Liver (tissue), 3 donors: ENCODE data around the gene TSPEAR.

Source experiments
- ATF3 ChIP-seq: IDR thresholded peaks from 2 replicates; pipeline ENCODE4 v1.6.1; 2016; ENCODE audit warnings: antibody characterized with exemption
- CTCF ChIP-seq: fragments of 150-350 bp; IDR thresholded peaks from 2 replicates; pipeline ENCODE4 v1.5.1; 2017; ENCODE audit warnings: improper control_type of control experiment, low read depth, low read length; ENCODE audit not compliant: missing input control
- MAX ChIP-seq: IDR thresholded peaks from 2 replicates; pipeline ENCODE4 v1.6.1; 2016; ENCODE audit warnings: antibody characterized with exemption
- RAD21 ChIP-seq, 2 donors: IDR thresholded peaks; 2 replicates each; pipeline ENCODE4 v1.6.1; 2016; ENCODE audit warnings: antibody characterized with exemption in 2 of 2, mild to moderate bottlenecking in 2 of 2
- REST ChIP-seq: IDR thresholded peaks from 2 replicates; pipeline ENCODE4 v1.6.1; 2016; ENCODE audit warnings: antibody characterized with exemption, mild to moderate bottlenecking
- RXRA ChIP-seq, 2 donors: IDR thresholded peaks; 2 replicates each; pipeline ENCODE4 v1.6.1; 2017 to 2018; ENCODE audit warnings: antibody characterized with exemption in 2 of 2, mild to moderate bottlenecking in 1 of 2
- YY1 ChIP-seq: IDR thresholded peaks from 2 replicates; pipeline ENCODE4 v1.6.1; 2016; ENCODE audit warnings: antibody characterized with exemption, mild to moderate bottlenecking
- ZBTB33 ChIP-seq: IDR thresholded peaks from 2 replicates; pipeline ENCODE4 v1.6.1; 2016; ENCODE audit warnings: antibody characterized with exemption
- donor health status: healthy.
- donor health status: healthy.

GRCh38 chr21:44532712-44533111 lies 178.7 kb downstream of the TSPEAR start:
- TF ChIP-seq CTCF = no peak
- TF ChIP-seq RXRA (IDR thresholded peaks at IDR 0.05) = no peak
- TF ChIP-seq RAD21 (IDR thresholded peaks at IDR 0.05) = no peak
- TF ChIP-seq REST = no peak
- TF ChIP-seq ATF3 = no peak
- TF ChIP-seq MAX = no peak
- no peak for TF ChIP-seq ZBTB33
- no peak for TF ChIP-seq YY1
